Measurements from ENCODE around the gene ARHGDIB.

The ARHGDIB gene

DNA sequence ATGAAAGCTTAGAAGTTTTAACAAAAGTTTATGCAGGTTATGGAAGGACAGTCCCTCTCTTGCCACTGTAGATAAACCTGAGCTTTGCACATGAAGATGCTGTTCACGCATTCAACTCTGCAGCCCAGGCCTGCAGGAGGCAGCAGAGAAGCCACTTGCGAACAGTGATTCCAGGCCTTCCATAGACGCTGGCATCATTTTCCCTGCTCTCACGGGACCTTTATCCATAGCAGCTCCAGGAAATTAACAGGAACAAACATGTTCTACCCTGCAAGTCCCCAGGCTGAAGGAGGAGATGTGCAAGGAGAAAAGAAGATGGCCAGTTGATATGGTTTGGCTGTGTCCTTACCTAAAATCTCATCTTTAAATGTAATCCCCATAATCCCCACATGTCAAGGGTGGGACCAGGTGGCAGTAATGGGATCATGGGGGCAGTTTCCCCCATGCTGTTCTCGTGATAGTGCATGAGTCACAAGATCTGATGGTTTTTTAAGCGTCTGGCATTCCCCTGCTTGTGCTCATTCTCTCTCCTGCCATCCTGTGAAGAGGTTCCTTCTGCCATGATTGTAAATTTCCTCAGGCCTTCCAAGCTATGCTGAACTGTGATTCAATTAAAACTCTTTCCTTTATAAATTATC is 25.1 kb downstream of the ARHGDIB start:
- no peak for DNase-seq (ENCODE audit: extremely low spot score)
- CTCF ChIA-PET = interaction anchor here (0.6 to 1.8 kb wide), 8 partner anchors 15 to 235 kb away, joined by 3 to 5 read pairs (median 3); no protein-coding TSS in a partner anchor
- TF ChIP-seq CTCF (IDR thresholded peaks at IDR 0.05; ENCODE audit: control extremely low read depth, extremely low read depth, low read depth, missing control alignments) = no peak
- POLR2A ChIA-PET = no interaction called here

DNA sequence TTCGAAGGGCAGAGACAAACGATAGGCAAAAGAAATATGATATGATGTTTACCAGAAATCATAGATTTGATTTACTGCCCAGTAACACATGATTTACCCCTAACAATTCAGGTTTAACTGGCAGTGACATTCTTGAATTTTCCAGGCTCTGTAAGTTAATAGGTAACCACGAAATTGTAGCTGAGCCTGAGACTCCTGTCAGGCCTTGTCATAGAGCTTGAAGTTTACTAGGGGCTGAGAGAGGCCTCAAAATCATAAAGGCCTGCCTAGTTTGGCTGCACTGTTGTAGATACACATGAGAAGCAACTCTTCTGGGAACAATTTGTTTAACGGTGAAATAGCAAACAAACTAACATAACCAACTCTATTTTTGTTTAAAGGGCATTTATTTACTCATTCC is 26.4 kb downstream of the ARHGDIB start:
- ChIA-PET POLR2A (no interaction called here), CTCF (no interaction called here)
- DNase-seq (ENCODE audit: extremely low spot score) = no peak
- TF ChIP-seq CTCF (IDR thresholded peaks at IDR 0.05; ENCODE audit: control extremely low read depth, extremely low read depth, low read depth, missing control alignments) = no peak

GRCh38 chr12:14934511-14934910 is 26.9 kb downstream of the ARHGDIB start:
- no peak for TF ChIP-seq CTCF (IDR thresholded peaks at IDR 0.05; ENCODE audit: control extremely low read depth, extremely low read depth, low read depth, missing control alignments)
- DNase-seq (ENCODE audit: extremely low spot score) = no peak
- ChIA-PET CTCF (interaction anchor here (0.9 kb wide), 1 partner anchor 61 kb away, joined by 3 read pairs; no protein-coding TSS in a partner anchor), POLR2A (no interaction called here)

DNA sequence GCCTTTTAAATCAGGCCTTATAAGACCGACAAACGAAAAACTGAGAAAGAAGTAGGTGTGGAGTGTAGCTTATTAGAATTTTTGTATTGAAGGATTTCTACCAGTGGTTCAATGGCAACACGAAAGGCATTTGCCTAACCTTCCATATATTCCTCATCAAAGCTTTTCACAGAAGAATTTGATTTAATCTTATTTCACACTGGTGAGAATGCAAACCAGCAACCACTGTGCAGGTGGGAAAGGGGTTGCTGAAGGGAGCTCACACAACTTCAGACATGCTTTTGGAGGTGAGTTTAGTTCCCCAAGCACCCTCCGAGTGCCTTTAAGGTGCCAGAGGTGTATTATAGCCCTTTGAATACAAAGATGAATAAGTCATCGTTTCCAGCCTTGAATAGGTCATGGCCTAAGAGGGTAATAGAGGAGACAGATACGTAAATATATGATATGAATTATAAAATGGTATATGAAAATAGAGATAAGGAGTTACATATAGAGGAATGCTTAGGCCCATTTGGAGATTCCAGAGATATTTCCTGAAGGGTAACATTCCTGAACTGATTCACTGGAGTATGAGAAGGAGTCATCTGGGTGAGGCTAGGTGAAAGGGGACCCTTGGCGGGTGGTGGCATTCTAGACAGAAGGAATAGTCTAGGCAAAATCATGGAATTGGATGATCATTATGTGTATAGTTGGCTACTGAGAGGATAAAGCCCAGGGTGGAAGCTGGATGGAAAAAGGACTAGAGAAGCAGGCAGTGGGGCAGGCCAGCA is 29.4 kb downstream of the ARHGDIB start:
- no peak for DNase-seq (ENCODE audit: extremely low spot score)
- no peak for TF ChIP-seq CTCF (IDR thresholded peaks at IDR 0.05; ENCODE audit: control extremely low read depth, extremely low read depth, low read depth, missing control alignments)
- CTCF ChIA-PET = interaction anchor here (1.3 to 1.5 kb wide), 2 partner anchors 11 to 63 kb away, joined by 4 to 5 read pairs; no protein-coding TSS in a partner anchor
- POLR2A ChIA-PET = no interaction called here

- CTCF ChIA-PET = interaction anchor here (1.3 to 1.5 kb wide), 2 partner anchors 10 to 64 kb away, joined by 4 to 5 read pairs; no protein-coding TSS in a partner anchor
- TF ChIP-seq CTCF (IDR thresholded peaks at IDR 0.05; ENCODE audit: control extremely low read depth, extremely low read depth, low read depth, missing control alignments) = no peak
- DNase-seq (ENCODE audit: extremely low spot score) = no peak
- POLR2A ChIA-PET = no interaction called here
These were observed 30.0 kb downstream of the ARHGDIB start for GRCh38 chr12:14931359-14931758.

DNA sequence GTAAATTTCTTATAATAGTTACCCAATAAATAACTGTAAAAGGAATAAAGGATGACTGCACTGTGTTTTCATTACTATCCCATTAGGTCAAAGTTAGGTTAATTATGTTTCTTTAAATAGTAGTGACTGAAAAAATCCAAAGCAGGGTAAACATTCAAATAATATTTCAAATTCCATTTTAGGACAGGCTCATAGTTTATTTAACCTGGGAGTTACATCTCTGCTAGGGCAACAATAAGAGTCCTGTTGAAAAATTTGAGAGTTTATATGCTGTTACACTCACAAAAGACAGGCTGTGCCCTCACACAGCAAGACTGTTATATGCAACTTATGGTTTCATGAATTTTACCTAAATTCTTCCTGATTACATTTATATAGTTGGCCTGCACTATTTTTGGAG is 31.1 kb downstream of the ARHGDIB start:
- CTCF ChIA-PET = interaction anchor here (0.9 to 1.7 kb wide), 4 partner anchors 9 to 65 kb away, joined by 3 to 5 read pairs (median 4); no protein-coding TSS in a partner anchor

More for the DNA sequence above, 31.1 kb downstream of the ARHGDIB start:
- POLR2A ChIA-PET = no interaction called here
- DNase-seq (ENCODE audit: extremely low spot score) = no peak
- no peak for TF ChIP-seq CTCF (IDR thresholded peaks at IDR 0.05; ENCODE audit: control extremely low read depth, extremely low read depth, low read depth, missing control alignments)

All from GM10248 (cell line).